HG02678 (cell line): ENCODE measurements around the gene FMNL1.

ENCODE experiments used
- ATAC-seq: cut with Tn5 transposase; IDR thresholded peaks from one replicate; pipeline ENCODE4 v1.9.1; 2021; ENCODE audit warnings: mild to moderate bottlenecking, moderate library complexity; ENCODE audit not compliant: unreplicated experiment

FMNL1 gene

DNA sequence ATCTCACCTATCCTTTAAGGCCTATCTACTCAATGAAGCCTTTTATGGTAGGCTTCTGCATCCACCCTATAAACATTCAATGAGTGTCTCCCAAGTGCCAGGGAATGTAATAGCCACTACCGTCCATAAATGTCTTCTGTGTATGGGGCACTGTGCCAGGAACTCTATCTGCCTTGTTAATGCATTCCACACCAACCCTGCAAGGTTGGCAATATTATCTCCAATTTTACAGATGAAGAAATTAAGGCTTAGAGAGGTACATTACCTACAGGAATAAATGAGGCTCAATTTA, 75.1 kb downstream of the FMNL1 start:
- no peak for ATAC-seq
